ENCODE measurements around the gene ELF5. TPM values are rescaled to one million over a fixed set of nuclear protein-coding genes. Genes with fewer than 3 reads are reported as not detected.

The ELF5 gene
- total and polyA plus RNA-seq, 4 donors, result 0.06 to 0.37 (median 0.08) TPM; not detected in 1

GRCh38 chr11:34495724-34496377 is 17.7 kb downstream of the ELF5 start:
- Histone ChIP-seq H3K9ac (ENCODE audit: low read depth in 1 of 2, low read length in 2 of 2) (no peak overlapping the region), H3K9me3 (ENCODE audit: control insufficient read depth in 4 of 4, low read length in 3 of 4) (no peaks in the 10 kb centered on the region), H3K4me1 (ENCODE audit: control insufficient read depth in 4 of 4, insufficient read depth in 4 of 4, low read length in 3 of 4) (peaks cover 0 to 22% (median 14%) of the 10 kb centered on the region in 4 donors), H3K27me3 (ENCODE audit: control insufficient read depth in 4 of 4, insufficient read depth in 4 of 4, low read length in 3 of 4) (no peaks in the 10 kb centered on the region), H3K4me3 (ENCODE audit: low read depth in 1 of 3, low read length in 3 of 3) (no peak overlapping the region), H3K27ac (ENCODE audit: low read depth in 1 of 2, low read length in 2 of 2) (no peak overlapping the region), H3K36me3 (ENCODE audit: control insufficient read depth in 4 of 4, insufficient read depth in 3 of 4, low read depth in 1 of 4, low read length in 3 of 4) (no peaks in the 10 kb centered on the region)
- no peak for DNase-seq (ENCODE audit: low spot score)
- no peak for TF ChIP-seq HNF4A (conservative IDR thresholded peaks at IDR 0.05)
- no peak for TF ChIP-seq SP1 (IDR thresholded peaks at IDR 0.05)
- no peak for TF ChIP-seq JUND (IDR thresholded peaks at IDR 0.05)
- TF ChIP-seq ATF3 (IDR thresholded peaks at IDR 0.05), result no peak
- TF ChIP-seq REST (IDR thresholded peaks at IDR 0.05), result no peak
- TF ChIP-seq HNF4G (IDR thresholded peaks at IDR 0.05), result no peak
- TF ChIP-seq ZBTB33 (IDR thresholded peaks at IDR 0.05), result no peak
- TF ChIP-seq NR2F2 (IDR thresholded peaks at IDR 0.05), result no peak
- no peak for TF ChIP-seq RXRA (IDR thresholded peaks at IDR 0.05)
- TF ChIP-seq MAX (IDR thresholded peaks at IDR 0.05), result no peak
- WGBS, result 85% methylated on average over 26 of the region's 26 CpGs

- H3K27ac ChIP-seq (ENCODE audit: low read depth in 1 of 2, low read length in 2 of 2), result no peak overlapping the region
- no peak for DNase-seq (ENCODE audit: low spot score)
- H3K36me3 ChIP-seq (ENCODE audit: control insufficient read depth in 4 of 4, insufficient read depth in 3 of 4, low read depth in 1 of 4, low read length in 3 of 4), result no peaks in the 10 kb centered on the region
- H3K4me3 ChIP-seq (ENCODE audit: low read depth in 1 of 3, low read length in 3 of 3), result no peak overlapping the region
- no peak overlapping the region for H3K9ac ChIP-seq (ENCODE audit: low read depth in 1 of 2, low read length in 2 of 2)
- WGBS, result 95% methylated on average over 12 of the region's 12 CpGs
- TF ChIP-seq FOXA1 (IDR thresholded peaks at IDR 0.05) (no peak), SP1 (IDR thresholded peaks at IDR 0.05) (no peak)
- peaks cover 0 to 21% (median 14%) of the 10 kb centered on the region in 4 donors for H3K4me1 ChIP-seq (ENCODE audit: control insufficient read depth in 4 of 4, insufficient read depth in 4 of 4, low read length in 3 of 4)
- no peaks in the 10 kb centered on the region for H3K27me3 ChIP-seq (ENCODE audit: control insufficient read depth in 4 of 4, insufficient read depth in 4 of 4, low read length in 3 of 4)
- no peaks in the 10 kb centered on the region for H3K9me3 ChIP-seq (ENCODE audit: control insufficient read depth in 4 of 4, low read length in 3 of 4)
Observed at GRCh38 chr11:34495239-34495723, 18.3 kb downstream of the ELF5 start.
